ENCODE measurements around the gene STC2.

STC2 gene

DNA sequence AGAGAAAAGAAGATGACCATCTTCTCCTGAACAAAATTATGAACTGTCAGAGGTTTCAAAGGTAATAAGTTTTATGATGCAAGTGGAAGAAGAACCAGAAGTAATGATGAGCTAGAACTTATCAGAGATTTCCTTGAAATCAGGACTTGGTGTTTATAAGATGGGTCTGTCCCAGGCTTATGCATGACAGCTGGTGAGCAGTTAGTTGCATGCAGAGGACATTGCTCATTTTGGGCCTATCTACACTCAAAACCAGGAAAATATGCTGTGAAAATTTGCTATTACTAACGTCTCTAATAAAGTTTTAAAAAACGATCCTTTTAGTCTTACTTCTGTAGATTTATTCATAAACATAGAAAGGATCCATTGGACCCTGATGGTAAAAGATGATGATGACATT lies 6.6 kb upstream of the STC2 start:
- intact Hi-C loops (cut with micrococcal nuclease), result no loop called here

DNA sequence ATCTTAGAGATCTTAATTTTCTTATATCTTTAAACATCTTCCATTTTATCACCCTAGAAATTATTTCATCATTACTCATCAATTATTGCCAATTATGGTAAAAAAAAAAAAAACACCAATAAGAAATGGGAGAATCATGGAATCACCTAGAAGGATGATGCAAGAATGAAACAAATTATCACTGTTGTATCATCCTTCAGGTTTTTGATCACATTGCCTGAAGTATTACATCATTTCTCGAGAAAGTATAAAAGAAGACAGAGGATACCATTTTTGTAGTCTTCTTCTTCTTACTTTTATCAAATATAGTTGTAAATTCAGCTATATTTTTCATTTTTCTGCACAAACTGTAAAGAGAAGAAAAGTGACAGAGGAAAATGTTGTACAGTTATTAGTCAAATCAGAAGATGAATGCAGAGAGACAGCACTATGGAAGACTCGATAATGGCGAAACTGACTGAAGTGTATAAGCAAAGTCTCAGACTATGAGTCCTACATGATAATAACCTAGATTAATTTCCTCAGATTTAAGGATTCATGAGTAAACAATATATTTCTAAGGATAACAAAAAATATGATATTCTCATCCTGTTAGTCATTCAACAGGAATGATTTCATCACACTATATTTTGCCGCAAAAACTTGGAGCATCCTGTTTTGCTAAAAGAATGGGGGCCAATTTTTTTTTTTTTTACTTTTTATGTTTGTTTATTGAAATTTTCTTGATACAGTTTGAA lies 5.9 kb upstream of the STC2 start:
- Mint-ChIP-seq H3K9me3 (peaks cover 10% of the 10 kb centered on the region), H3K4me3 (no peak overlapping the region), H3K27ac (no peak overlapping the region), H3K27me3 (peaks cover 54% of the 10 kb centered on the region), H3K36me3 (ENCODE audit: low read depth) (no peaks in the 10 kb centered on the region), H3K4me1 (ENCODE audit: low read depth) (peaks cover 9% of the 10 kb centered on the region)
- intact Hi-C loops (cut with micrococcal nuclease), result no loop called here

More for the DNA sequence above, 6.6 kb upstream of the STC2 start:
- no peak overlapping the region for H3K4me3 Mint-ChIP-seq
- peaks cover 10% of the 10 kb centered on the region for H3K9me3 Mint-ChIP-seq
- peaks cover 7% of the 10 kb centered on the region for H3K4me1 Mint-ChIP-seq (ENCODE audit: low read depth)
- H3K27ac Mint-ChIP-seq, result no peak overlapping the region
- H3K36me3 Mint-ChIP-seq (ENCODE audit: low read depth), result no peaks in the 10 kb centered on the region
- H3K27me3 Mint-ChIP-seq, result peaks cover 49% of the 10 kb centered on the region

DNA sequence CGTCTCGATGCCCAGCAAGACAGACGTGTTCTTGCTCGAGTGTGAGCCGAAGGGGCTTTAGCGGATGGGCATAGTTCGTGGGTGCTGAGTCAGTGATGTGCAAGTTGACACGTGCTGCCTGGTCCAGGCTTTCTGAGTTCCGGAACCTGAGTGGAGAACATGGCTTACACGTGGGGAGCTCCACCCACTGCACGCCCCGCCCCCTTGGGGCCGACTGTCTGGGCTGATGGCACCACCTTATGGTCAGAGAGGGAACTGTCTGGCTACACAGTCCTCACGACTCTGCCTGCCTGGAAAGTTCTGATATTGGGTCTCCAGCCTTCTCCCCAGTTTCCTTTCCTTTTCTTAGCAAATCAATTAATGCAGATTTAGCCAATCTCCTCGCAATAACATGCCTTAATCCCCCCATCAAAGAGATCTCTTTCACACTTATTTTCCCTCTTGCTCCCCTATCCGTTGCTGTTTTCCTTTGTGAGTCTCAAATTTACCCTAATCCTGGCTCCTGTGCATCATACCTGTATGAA lies 3.8 kb upstream of the STC2 start:
- no peaks in the 10 kb centered on the region for H3K36me3 Mint-ChIP-seq (ENCODE audit: low read depth)
- H3K9me3 Mint-ChIP-seq, result peaks cover 10% of the 10 kb centered on the region
- H3K4me3 Mint-ChIP-seq, result no peak overlapping the region
- peaks cover 69% of the 10 kb centered on the region for H3K27me3 Mint-ChIP-seq
- intact Hi-C loops (cut with micrococcal nuclease), result loop anchor here (1.0 kb wide), 1 partner anchor 38 kb away; no protein-coding TSS in a partner anchor
- peaks cover 28% of the 10 kb centered on the region for H3K4me1 Mint-ChIP-seq (ENCODE audit: low read depth)
- H3K27ac Mint-ChIP-seq, result no peak overlapping the region

DNA sequence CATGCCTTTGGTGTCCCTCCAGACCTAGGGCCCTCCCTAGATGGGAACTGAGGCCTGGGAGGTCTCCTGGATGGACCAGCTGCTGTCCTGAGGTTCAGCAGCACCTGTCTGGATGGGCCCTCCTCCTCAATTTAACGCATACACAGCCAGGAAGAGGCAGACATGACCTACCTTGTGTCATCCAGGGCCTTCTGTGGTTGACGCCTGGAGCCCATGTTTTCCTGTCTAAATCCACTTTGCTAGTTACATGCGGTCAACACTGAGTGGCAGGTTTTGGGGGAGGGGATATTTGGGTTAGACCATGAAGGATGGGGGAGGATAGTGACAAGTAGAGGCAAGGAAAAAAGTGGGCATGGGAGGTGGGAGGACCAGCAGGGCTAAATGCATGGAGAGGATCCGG lies 3.1 kb upstream of the STC2 start:
- Mint-ChIP-seq H3K27me3 (peaks cover 72% of the 10 kb centered on the region), H3K4me1 (ENCODE audit: low read depth) (peaks cover 34% of the 10 kb centered on the region), H3K36me3 (ENCODE audit: low read depth) (no peaks in the 10 kb centered on the region), H3K4me3 (no peak overlapping the region), H3K9me3 (peaks cover 10% of the 10 kb centered on the region), H3K27ac (no peak overlapping the region)
- intact Hi-C loops (cut with micrococcal nuclease), result no loop called here

DNA sequence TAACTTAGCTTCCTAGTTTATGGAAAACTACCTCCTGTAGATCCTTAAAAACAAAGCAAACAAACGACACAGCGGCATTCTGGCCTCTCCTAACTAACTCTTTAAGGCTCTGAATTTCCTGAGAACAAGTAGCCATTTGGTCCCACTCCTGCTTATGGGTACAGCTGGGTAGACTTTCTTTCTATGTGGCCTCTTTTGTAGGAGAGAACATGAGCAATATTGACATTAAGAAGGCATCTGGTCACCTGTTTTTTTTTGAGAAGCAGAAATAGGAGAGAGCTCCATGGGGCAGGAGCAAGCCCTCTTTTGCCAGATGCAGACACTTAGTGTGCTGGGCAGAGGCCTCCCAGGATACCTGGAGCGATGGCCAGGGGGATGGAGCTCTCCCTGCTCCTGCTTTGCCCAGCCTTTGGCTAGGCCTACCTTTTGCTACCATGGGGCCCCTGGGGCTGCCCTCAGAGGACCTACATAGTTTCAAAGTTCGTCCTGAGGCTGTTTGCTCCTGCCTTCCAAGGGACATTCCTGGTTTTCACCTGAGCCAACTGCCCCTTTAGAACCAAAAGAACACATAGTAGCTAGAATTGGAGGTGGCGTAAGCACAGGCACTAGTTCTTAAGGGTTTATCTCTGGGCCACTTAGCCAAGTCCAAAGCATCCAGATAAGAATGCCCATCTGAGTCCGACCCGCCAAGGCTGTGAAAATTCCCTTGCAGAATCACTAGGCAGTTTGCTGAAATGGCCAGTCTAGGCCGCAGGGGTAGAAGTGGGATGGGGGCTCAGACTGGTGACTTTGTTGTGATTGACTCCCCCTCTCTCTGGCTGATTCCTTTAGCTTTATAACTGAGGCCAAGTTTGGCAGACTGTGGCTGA lies 2.4 kb upstream of the STC2 start:
- intact Hi-C loops (cut with micrococcal nuclease), result no loop called here
- Mint-ChIP-seq H3K4me3 (no peak overlapping the region), H3K27ac (no peak overlapping the region), H3K9me3 (peaks cover 10% of the 10 kb centered on the region), H3K4me1 (ENCODE audit: low read depth) (peaks cover 34% of the 10 kb centered on the region), H3K36me3 (ENCODE audit: low read depth) (no peaks in the 10 kb centered on the region), H3K27me3 (peaks cover 73% of the 10 kb centered on the region)

DNA sequence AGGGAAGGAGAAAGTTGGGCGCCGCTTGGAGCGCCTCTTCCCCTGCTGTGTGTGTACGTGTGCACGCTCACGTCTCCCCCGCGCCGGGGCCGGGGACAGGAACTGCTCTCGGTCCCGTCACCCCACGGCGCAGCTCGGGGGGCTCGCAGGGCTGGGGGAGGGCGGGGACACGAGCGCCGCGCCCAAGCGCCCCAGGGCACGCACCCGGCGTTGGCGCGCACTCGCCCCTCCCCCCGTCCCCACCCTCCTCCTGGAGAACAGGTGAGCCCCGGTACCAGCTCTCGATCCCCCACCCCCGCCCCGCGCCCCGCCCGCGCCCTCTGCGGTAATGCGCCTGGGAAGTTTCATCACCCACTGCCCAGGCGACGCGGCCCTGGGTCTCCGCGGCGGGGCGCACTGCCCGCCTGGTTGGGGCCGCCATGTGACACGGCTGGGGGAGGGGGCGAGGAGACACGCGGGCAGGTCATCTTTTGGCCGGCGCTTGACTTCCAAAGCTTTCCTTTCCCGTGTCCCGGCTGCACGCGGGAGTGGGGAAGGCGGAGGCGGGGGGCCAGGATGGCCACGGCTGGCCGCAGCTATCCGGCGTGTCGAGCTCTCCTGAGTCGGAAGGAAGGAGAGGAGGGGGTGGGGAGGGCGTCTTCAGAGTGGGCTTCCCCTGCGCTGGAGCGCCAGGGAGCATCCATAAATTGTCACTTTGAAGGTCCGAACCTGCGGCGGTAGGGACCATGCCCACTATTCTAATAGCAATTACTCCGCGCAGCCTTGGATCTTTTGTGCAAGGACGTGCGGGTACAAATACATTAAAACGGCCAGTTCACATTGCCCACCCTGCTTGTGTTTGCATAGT lies 1.5 kb upstream of the STC2 start:
- intact Hi-C loops (cut with micrococcal nuclease), result no loop called here
- no peak overlapping the region for H3K4me3 Mint-ChIP-seq
- peaks cover 79% of the 10 kb centered on the region for H3K27me3 Mint-ChIP-seq
- H3K9me3 Mint-ChIP-seq, result peaks cover 10% of the 10 kb centered on the region
- no peaks in the 10 kb centered on the region for H3K36me3 Mint-ChIP-seq (ENCODE audit: low read depth)
- peaks cover 36% of the 10 kb centered on the region for H3K4me1 Mint-ChIP-seq (ENCODE audit: low read depth)
- H3K27ac Mint-ChIP-seq, result no peak overlapping the region

DNA sequence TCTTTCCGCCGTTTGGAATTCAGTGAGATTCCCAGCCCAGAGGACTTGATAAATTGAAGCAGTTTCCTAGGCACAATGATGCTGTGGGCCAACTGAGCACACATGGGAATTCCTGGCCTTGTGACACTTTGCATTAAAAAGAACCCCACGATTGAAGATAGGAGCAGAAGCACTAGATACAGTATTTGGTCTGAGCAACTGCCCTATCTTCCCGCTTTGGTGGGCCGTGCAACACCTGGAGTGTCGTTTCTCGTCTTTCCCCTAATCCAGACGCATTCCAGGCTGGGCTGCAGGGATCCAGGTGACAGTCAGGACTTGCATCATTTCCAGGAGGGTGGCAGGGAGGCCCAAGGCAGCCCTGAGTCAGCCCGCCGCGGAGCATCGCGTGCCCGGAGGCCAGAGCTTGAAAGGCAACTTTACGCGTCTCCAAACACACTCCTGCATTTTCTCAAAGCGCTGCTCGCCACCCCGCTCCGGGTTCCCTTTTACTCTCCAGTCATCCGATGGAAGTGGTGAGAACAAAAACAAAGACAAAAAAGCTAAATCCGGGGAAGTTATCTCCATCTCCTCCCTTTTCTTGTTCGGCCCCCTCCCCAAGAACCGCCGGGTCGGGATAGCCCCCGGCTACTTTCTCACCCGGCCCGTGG lies 753 bp upstream of the STC2 start:
- H3K27me3 Mint-ChIP-seq, result peaks cover 87% of the 10 kb centered on the region
- H3K9me3 Mint-ChIP-seq, result peaks cover 10% of the 10 kb centered on the region
- peaks cover 40% of the 10 kb centered on the region for H3K4me1 Mint-ChIP-seq (ENCODE audit: low read depth)
- H3K4me3 Mint-ChIP-seq, result no peak overlapping the region
- H3K36me3 Mint-ChIP-seq (ENCODE audit: low read depth), result no peaks in the 10 kb centered on the region
- H3K27ac Mint-ChIP-seq, result no peak overlapping the region
- intact Hi-C loops (cut with micrococcal nuclease), result no loop called here

DNA sequence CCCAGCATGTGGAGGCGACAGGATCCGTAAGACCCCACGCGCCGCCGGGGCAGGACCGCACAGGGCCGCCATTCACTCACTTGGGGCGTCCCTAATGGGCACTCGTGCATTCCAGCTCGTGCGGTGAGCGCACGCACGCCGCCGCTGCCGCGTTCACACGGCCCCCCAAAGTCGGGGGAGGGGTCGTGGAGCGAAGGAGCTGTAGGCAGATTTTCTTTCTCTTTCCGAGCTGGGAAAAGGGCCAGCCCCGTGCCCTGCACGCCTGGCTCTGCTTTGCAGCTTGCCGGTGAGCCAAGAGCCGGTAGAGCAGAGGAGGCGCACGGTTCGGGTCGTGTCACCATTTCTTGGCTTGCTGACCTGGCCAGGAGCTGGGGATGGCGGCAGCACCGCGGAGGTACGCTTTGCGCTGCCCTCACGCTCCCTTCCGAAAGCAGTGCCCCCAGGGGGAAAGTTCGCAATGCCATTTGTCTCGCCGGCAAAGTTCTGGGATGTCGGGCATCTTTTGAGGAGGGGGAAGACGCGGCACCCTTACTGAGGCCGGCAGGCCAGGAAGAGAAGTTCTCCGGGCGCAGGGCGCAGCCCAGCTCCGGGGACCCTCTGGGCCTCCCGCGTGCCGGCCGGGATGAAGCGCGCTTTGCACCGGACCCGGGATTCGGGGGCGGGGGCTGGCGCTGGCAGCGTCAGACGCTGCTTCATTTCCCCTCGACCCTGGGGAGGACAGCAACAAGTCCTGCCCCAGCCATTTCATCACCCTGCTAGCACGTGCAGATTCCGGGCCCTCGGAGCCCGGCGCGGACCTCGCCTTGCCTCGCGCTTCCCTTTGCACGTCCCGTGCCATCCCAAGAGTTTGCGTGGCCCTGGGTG lies 898 bp downstream of the STC2 start:
- peaks cover 95% of the 10 kb centered on the region for H3K27me3 Mint-ChIP-seq
- H3K36me3 Mint-ChIP-seq (ENCODE audit: low read depth), result no peaks in the 10 kb centered on the region
- peaks cover 40% of the 10 kb centered on the region for H3K4me1 Mint-ChIP-seq (ENCODE audit: low read depth)
- intact Hi-C loops (cut with micrococcal nuclease), result no loop called here
- H3K4me3 Mint-ChIP-seq, result no peak overlapping the region
- H3K9me3 Mint-ChIP-seq, result peaks cover 10% of the 10 kb centered on the region
- H3K27ac Mint-ChIP-seq, result no peak overlapping the region

DNA sequence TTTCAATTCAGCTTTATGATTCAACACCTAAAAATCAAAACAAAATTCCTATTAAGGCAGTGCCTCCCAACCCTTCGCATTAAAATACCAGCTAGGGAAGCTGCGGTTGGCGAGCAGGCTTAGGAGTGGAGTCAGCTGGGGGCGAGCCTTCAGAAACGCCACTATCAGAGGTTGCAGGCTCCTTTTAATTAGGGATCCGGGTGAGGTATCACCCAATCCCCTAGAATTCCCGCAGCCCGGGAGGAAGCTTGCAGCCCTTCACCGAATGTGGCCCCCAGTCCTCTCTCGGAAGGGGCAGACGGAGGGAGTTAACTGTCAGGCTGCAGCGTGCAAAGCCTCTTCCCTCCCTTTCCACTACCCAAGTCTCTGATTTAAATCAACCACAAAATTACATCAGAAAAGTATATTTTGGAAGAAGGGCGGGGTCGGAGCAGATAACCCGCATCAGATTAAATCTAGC lies 1.7 kb downstream of the STC2 start:
- no peaks in the 10 kb centered on the region for H3K36me3 Mint-ChIP-seq (ENCODE audit: low read depth)
- H3K9me3 Mint-ChIP-seq, result peaks cover 3% of the 10 kb centered on the region
- H3K4me1 Mint-ChIP-seq (ENCODE audit: low read depth), result peaks cover 33% of the 10 kb centered on the region
- no peak overlapping the region for H3K27ac Mint-ChIP-seq
- H3K4me3 Mint-ChIP-seq, result no peak overlapping the region
- intact Hi-C loops (cut with micrococcal nuclease), result no loop called here
- peaks cover 88% of the 10 kb centered on the region for H3K27me3 Mint-ChIP-seq

DNA sequence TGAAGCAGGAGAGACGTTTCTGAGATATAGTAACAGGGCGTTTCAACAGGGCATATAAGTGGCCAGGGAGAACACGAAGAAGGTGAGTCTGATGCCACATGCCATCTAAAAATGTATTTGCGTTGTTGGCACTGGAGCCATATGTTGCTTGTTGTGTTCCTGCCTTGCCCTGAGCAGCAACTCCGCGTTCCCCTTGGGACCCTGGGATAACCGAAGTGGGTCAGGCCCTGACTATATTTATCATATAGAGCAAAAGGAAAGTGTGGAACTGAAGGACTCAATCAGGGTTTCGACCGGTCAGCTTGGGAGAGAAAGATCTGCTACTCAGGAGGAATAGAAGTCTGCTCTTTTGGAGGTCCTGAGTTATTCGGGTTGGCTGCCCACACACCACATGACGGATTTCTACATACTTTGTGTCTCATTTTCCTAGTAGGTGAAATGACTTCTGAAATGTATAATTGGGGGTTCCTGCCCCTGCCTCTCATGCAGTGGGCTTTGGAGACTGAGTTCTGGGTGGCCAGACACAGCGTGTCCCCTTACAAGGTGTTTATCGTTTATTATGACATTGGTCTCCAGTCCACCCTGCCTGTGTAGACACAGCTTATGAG lies 3.0 kb downstream of the STC2 start:
- intact Hi-C loops (cut with micrococcal nuclease), result no loop called here
- H3K4me1 Mint-ChIP-seq (ENCODE audit: low read depth), result peaks cover 33% of the 10 kb centered on the region
- H3K4me3 Mint-ChIP-seq, result no peak overlapping the region
- H3K27ac Mint-ChIP-seq, result no peak overlapping the region
- no peaks in the 10 kb centered on the region for H3K9me3 Mint-ChIP-seq
- H3K27me3 Mint-ChIP-seq, result peaks cover 84% of the 10 kb centered on the region
- H3K36me3 Mint-ChIP-seq (ENCODE audit: low read depth), result no peaks in the 10 kb centered on the region

DNA sequence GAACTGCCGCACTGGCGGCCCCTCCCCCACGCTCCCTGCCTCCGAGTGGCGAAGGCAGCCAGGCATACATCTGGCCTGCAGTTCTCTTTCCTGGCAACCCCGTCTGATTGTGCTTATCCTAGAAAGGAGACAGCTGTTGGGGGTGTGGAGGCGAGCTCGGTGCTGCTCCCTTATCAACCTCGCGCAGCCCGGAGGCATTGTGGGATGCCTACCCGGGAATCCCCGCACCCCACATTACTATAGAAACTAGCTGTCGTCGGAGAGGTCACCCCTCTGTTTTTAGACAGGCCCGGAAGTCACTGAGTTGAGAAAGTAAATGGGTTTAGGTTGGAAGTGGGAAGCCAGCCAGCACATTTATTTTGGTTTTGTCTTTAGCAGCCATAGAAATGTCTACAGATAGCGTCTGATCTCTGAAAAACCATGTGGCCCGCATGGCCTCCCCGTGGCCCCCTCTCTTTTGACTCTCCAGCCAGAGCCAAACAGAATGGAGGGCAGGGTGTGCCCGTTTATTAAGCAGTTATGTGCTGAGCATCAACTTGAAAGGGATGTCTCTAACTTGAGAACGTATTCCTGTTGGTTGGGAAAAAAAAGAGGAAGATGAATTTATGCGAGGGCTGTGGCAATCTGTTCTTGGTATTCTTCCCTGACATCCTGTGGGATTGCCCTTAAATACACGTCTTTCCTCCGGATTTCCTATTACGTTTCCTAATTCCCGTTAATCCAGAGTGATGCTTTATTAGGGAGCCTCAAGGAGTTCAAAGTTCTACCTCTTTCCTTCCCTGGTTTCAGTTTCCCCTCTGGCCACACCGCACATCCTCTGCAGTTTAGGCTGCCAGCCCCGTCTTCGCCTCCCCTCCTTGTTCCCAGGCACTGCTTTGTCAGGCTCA lies 3.9 kb downstream of the STC2 start:
- Mint-ChIP-seq H3K9me3 (no peaks in the 10 kb centered on the region), H3K4me1 (ENCODE audit: low read depth) (peaks cover 33% of the 10 kb centered on the region), H3K4me3 (no peak overlapping the region), H3K36me3 (ENCODE audit: low read depth) (no peaks in the 10 kb centered on the region), H3K27ac (no peak overlapping the region), H3K27me3 (peaks cover 85% of the 10 kb centered on the region)
- intact Hi-C loops (cut with micrococcal nuclease), result no loop called here

DNA sequence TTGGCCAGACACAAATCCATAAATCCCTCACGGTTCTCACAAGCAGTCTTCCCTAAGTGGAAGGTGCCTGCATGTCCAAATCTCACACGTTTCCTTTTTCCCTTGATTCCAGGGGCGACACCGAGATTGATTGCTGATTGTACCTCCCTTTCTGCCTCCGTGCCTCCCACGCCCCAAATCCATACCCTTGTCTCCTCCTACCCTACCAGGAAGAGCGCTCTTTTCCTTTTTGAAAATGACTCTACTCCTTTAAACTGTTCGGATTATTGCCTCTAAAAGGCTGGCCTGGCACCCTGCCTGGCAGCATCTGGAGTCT lies 4.5 kb downstream of the STC2 start:
- Mint-ChIP-seq H3K4me1 (ENCODE audit: low read depth) (peaks cover 29% of the 10 kb centered on the region), H3K27me3 (peaks cover 83% of the 10 kb centered on the region), H3K9me3 (no peaks in the 10 kb centered on the region), H3K36me3 (ENCODE audit: low read depth) (no peaks in the 10 kb centered on the region), H3K4me3 (no peak overlapping the region), H3K27ac (no peak overlapping the region)
- intact Hi-C loops (cut with micrococcal nuclease), result no loop called here
